ENCODE results near the gene OTUB2.

GRCh38 chr14:94040796-94041195 lies 14.7 kb downstream of the OTUB2 start:
- TF ChIP-seq POLR2A (IDR thresholded peaks at IDR 0.05; ENCODE audit: low read depth, low read length): no peak
- TF ChIP-seq TAF1 (IDR thresholded peaks at IDR 0.05; ENCODE audit: low read depth, low read length): no peak
- TF ChIP-seq PAX5 (IDR thresholded peaks at IDR 0.05; ENCODE audit: insufficient read depth, low read length, severe bottlenecking): no peak
- TF ChIP-seq SPI1 (IDR thresholded peaks at IDR 0.05; ENCODE audit: low read depth, low read length): no peak
